Gastroesophageal sphincter (tissue), 3 donors: ENCODE data around the gene OSTF1.

Experiments
- CTCF ChIP-seq, 4 experiments: fragments of 200-600 bp in 2 of 4; fragments of 450-650 bp in 2 of 4; sonication (generic) in 1 of 4; IDR thresholded peaks; one replicate each; pipeline ENCODE4 v1.5.1; 2017 to 2019; ENCODE audit warnings: antibody characterized with exemption in 4 of 4, mild to moderate bottlenecking in 2 of 4, moderate library complexity in 2 of 4
- EP300 ChIP-seq: sonication (generic); formaldehyde crosslinking; IDR thresholded peaks from one replicate; pipeline ENCODE4 v1.6.1; 2017; ENCODE audit warnings: antibody characterized with exemption, mild to moderate bottlenecking
- POLR2A ChIP-seq, 2 donors: fragments of 450-650 bp; IDR thresholded peaks; one replicate each; pipeline ENCODE4 v1.6.1; 2017; ENCODE audit warnings: antibody characterized with exemption in 2 of 2, mild to moderate bottlenecking in 2 of 2, moderate library complexity in 1 of 2
- POLR2AphosphoS5 ChIP-seq: sonication (generic); formaldehyde crosslinking; IDR thresholded peaks from one replicate; pipeline ENCODE4 v1.6.1; 2017; ENCODE audit warnings: antibody characterized with exemption

- TF ChIP-seq CTCF (IDR thresholded peaks at IDR 0.05) (no peak), EP300 (no peak), POLR2AphosphoS5 (no peak), POLR2A (IDR thresholded peaks at IDR 0.05) (no peak)
These were observed 43.9 kb downstream of the OSTF1 start for GRCh38 chr9:75132244-75132643.
